ENCODE measurements around the gene OLFML2A.
"Not testable (repeated sequence)": the region's sequence is repeated elsewhere in the genome, so short reads cannot be mapped to it uniquely, and the experiment has no call there.

OLFML2A gene

GRCh38 chr9:124761710-124762109 lies 15.2 kb upstream of the OLFML2A start:
- no peak for DNase-seq

- no peak for DNase-seq
Measured at GRCh38 chr9:124762633-124763032, 14.3 kb upstream of the OLFML2A start.

GRCh38 chr9:124764774-124765438 lies 12.0 kb upstream of the OLFML2A start:
- DNase-seq: no peak

- DNase-seq: no peak
Measured at GRCh38 chr9:124765439-124765835, 11.5 kb upstream of the OLFML2A start.

GRCh38 chr9:124766326-124766725 lies 10.6 kb upstream of the OLFML2A start:
- no peak for DNase-seq

GRCh38 chr9:124766815-124767554 lies 9.9 kb upstream of the OLFML2A start:
- DNase-seq: no peak

- DNase-seq: no peak
Measured at GRCh38 chr9:124767821-124768220, 9.1 kb upstream of the OLFML2A start.

GRCh38 chr9:124768334-124768733 lies 8.6 kb upstream of the OLFML2A start:
- DNase-seq: no peak

GRCh38 chr9:124768750-124769548 lies 8.0 kb upstream of the OLFML2A start:
- DNase-seq: no peak

GRCh38 chr9:124769549-124770358 lies 7.2 kb upstream of the OLFML2A start:
- no peak for DNase-seq

- no peak for DNase-seq
Measured at GRCh38 chr9:124770359-124771020, 6.4 kb upstream of the OLFML2A start.

- DNase-seq: no peak
Measured at GRCh38 chr9:124771021-124771866, 5.7 kb upstream of the OLFML2A start, which contains the start of gene NR6A1. Gene NR6A1 (minus strand): TSS chr9:124771311.

GRCh38 chr9:124771867-124772679 lies 4.9 kb upstream of the OLFML2A start:
- DNase-seq: no peak

- not testable (repeated sequence) for DNase-seq
Measured at GRCh38 chr9:124772877-124773276, 4.1 kb upstream of the OLFML2A start.

GRCh38 chr9:124773473-124774128 lies 3.3 kb upstream of the OLFML2A start:
- no peak for DNase-seq

- DNase-seq: no peak
Measured at GRCh38 chr9:124774129-124774978, 2.6 kb upstream of the OLFML2A start.

GRCh38 chr9:124776618-124776953 lies 347 bp upstream of the OLFML2A start:
- no peak for DNase-seq

- no peak for DNase-seq
Measured at GRCh38 chr9:124778575-124779367, 1.8 kb downstream of the OLFML2A start.

Measured in NCI-H187 treated with DMSO at 0.1 percent for 48 hours (cell line).